Activated CD4-positive, alpha-beta T cell treated with anti-CD3 and anti-CD28 coated beads for 36 hours (primary cell): ENCODE results near the gene SMARCD1. TPM values are rescaled to one million over a fixed set of nuclear protein-coding genes. Genes with fewer than 3 reads are reported as not detected.
A peak's percentile ranks its signal among the peaks of the same experiment; 100 is the strongest.

Experiments
- ATAC-seq: fragments of 200-7000 bp; cut with Tn5 transposase; one replicate; pipeline ENCODE4 v1.10.0; 2021; ENCODE audit warnings: mild to moderate bottlenecking, moderate library complexity
- CTCF ChIA-PET: fragments of 350-600 bp; sonication (Branson Sonifier 250); formaldehyde crosslinking; loops from one replicate; lab custom pipeline; 2021; ENCODE audit warnings: antibody characterized with exemption; lab: Charles Lee
- POLR2A ChIA-PET: fragments of 350-600 bp; sonication (Branson Sonifier 250); formaldehyde crosslinking; loops from one replicate; lab custom pipeline; 2021; ENCODE audit warnings: antibody characterized with exemption, inconsistent platforms; lab: Charles Lee
- DNase-seq: peaks from one replicate; pipeline ENCODE4 v3.0.0-alpha.2; 2020
- H3K27ac Mint-ChIP-seq: one replicate; pipeline ENCODE4 v1.8.0; 2021; ENCODE audit warnings: mixed read lengths
- H3K27me3 Mint-ChIP-seq: one replicate; pipeline ENCODE4 v1.8.0; 2021; ENCODE audit warnings: mixed read lengths
- H3K36me3 Mint-ChIP-seq: one replicate; pipeline ENCODE4 v1.8.0; 2021; ENCODE audit warnings: low read depth, mixed read lengths
- H3K4me1 Mint-ChIP-seq: one replicate; pipeline ENCODE4 v1.8.0; 2021; ENCODE audit warnings: mixed read lengths
- H3K4me3 Mint-ChIP-seq: one replicate; pipeline ENCODE4 v1.8.0; 2021; ENCODE audit warnings: mild to moderate bottlenecking, moderate library complexity, mixed read lengths
- H3K9me3 Mint-ChIP-seq: one replicate; pipeline ENCODE4 v1.8.0; 2021; ENCODE audit warnings: low read depth, mixed read lengths
- intact Hi-C, 2 experiments: fragments of 100-400 bp; cut with DNase I in 1 of 2; cut with micrococcal nuclease in 1 of 2; formaldehyde crosslinking; loops; one replicate each; pipeline versions ENCODE4 v1.14.2 to v1.15.1; 2022 to 2024; cut with DNase I, micrococcal nuclease
- total RNA-seq, 2 experiments: library from RNA; stranded (reverse); gene quantifications; one replicate each; pipeline ENCODE4 v1.2.3, GENCODE V29; 2021

Gene SMARCD1
- total RNA-seq, 2 experiments from 2014 or later: 51.8 to 76.6 TPM

DNA sequence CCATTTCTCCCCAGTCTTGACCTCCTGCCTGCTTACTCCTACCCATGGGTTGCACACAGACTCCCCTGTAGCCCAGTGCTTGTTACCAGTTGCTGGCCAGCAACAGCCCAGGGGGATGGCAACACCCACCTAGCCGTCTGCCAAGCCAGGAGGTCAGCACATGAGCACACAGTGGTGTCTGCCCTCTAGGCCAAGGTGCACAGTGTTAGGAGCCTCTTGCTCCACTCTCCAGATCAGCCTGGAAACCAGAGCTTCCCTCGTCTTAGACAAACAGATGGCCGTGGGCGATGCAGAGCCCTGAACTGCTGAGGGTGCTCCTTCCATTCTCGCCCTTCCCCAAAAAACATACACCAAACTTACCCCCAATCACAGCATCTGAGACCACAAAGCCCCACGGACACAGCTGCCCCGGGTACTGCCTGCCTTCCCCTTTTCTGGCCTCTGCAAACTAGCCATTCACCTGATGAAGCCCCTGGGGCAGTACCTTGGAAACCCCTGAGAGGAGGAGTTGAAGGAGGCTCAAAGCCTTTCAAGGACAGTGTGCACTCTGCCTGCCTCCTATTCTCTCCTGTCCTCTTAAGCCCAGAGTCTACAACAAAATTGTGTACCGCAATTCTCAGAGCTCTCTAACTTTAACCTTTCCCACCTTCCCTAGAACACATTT is 17.6 kb downstream of the SMARCD1 start:
- POLR2A ChIA-PET: interaction anchor here (0.7 to 2.1 kb wide), 2 partner anchors 7 to 9 kb away, joined by 3 to 7 read pairs; partner anchors contain the start of gene COX14
- no peak overlapping the region for H3K4me3 Mint-ChIP-seq
- intact Hi-C loops: no loop called here
- CTCF ChIA-PET: interaction anchor here (0.6 to 7.2 kb wide), 10 partner anchors 8 to 135 kb away, joined by 3 to 58 read pairs (median 4); partner anchors contain the start of genes COX14 and SMARCD1
- H3K4me1 Mint-ChIP-seq: no peaks in the 10 kb centered on the region
- H3K27ac Mint-ChIP-seq: no peak overlapping the region
- ATAC-seq (no peak), DNase-seq (no peak)
- no peaks in the 10 kb centered on the region for H3K9me3 Mint-ChIP-seq
- H3K36me3 Mint-ChIP-seq: peaks cover 25% of the 10 kb centered on the region
- no peaks in the 10 kb centered on the region for H3K27me3 Mint-ChIP-seq

DNA sequence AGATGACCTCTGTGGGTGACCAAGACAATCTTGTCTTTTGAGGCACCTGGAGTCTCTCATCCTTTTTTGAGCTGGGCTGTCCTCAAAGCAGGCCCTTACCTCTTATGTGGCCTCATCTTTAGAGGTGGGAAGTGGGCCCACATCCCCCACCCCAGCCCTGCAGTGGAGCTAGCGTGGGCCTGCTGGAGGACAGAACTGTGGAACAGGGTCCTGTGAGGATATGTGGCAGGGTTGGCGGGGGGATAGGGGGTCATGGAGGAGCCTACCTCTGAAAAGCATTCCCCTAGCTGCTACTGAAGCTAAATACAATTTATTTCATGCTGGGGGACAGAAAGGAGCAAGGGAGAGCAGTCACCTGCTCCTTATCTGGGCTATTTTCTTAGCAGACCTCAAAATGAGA is 18.2 kb downstream of the SMARCD1 start:
- DNase-seq (no peak), ATAC-seq (no peak)
- ChIA-PET POLR2A (interaction anchor here (2.1 kb wide), 1 partner anchor 9 kb away, joined by 7 read pairs; the partner anchor contains the start of gene COX14), CTCF (interaction anchor here (0.6 to 1.8 kb wide), 8 partner anchors 8 to 136 kb away, joined by 3 to 9 read pairs (median 4); partner anchors contain the start of genes COX14 and SMARCD1)
- H3K27me3 Mint-ChIP-seq: no peaks in the 10 kb centered on the region
- intact Hi-C loops: no loop called here
- H3K4me3 Mint-ChIP-seq: no peak overlapping the region
- H3K4me1 Mint-ChIP-seq: no peaks in the 10 kb centered on the region
- no peak overlapping the region for H3K27ac Mint-ChIP-seq
- peaks cover 21% of the 10 kb centered on the region for H3K36me3 Mint-ChIP-seq
- no peaks in the 10 kb centered on the region for H3K9me3 Mint-ChIP-seq

DNA sequence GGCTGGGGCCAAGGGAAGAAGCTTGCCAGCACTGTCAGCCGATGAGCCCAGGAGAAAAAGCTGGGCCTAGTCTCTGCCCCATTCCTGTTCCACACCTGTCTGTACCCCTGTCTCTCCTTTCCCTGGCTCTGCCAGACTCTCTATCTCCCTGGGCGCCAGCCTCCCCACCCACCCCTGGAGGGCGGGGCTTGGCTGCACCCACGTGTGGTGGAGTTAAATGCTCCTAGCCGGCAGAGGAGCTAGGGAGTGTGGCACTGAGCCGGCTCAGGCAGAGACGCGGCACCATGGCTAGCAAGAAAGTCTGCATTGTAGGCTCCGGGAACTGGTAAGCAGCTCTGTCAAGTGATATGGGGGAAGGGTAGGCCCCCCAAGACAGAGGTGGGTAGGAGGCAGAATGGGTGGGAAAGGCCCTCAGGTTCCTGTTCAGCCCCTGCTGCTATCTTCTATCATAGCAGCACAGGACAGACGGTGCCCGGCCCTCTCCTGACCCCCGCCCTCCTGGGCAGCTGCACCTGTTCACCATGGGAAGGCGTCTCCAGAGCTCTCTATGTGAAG is 18.7 kb downstream of the SMARCD1 start, which contains the start of gene GPD1:
GPD1 (plus strand) TSS at position 242 of the 555 bp plus-strand sequence; CDS start at position 285, 43 bp downstream.
- DNase-seq: peak; percentile 63
- peak; percentile 87 for ATAC-seq
- POLR2A ChIA-PET: interaction anchor here (0.6 to 2.1 kb wide), 2 partner anchors 8 to 10 kb away, joined by 3 to 7 read pairs; partner anchors contain the start of gene COX14

DNA sequence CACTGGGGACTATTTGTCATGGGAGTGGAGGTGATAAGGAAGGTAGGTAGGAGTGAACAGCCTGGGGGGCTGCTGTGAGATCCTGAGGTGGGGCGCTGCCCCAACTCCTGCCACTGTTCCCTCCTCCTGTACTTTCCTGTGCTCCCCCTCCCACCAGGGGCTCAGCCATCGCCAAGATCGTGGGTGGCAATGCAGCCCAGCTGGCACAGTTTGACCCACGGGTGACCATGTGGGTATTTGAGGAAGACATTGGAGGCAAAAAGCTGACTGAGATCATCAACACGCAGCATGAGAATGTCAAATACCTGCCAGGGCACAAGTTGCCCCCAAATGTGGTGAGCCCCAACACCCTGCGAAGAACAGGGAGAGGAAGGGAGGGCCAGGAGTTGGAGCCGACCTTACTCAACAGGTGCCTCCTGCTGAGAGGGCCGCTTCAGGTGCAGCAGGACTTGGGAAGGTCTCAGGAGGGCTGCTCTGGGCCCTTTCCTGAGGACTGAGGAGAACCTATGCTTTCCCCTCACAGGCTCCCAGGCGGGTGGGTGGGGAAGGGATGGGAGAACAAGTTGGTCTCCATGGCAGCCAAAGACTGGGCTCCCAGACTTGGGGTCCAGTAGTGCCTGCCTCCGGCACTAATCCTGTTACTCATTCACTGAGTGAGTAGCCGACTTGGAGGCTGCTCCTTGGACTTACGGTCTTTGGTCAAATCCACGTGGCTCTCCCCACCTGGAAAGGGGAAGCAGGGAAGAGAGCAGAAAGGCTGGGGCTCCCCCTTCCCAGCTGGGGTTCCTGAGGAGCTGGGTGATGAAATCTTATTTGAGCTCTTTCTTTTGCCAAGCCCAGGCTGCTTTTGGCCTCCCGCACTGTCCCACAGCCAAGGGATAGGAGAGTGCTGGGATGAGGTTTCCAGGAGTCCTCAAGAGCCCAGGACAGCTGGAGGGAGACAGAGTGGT is 19.6 kb downstream of the SMARCD1 start:
- ChIA-PET POLR2A (interaction anchor here (0.6 kb wide), 1 partner anchor 10 kb away, joined by 3 read pairs; no protein-coding TSS in a partner anchor), CTCF (interaction anchor here (1.0 to 8.9 kb wide), 4 partner anchors 17 to 25 kb away, joined by 3 to 146 read pairs (median 7); partner anchors contain the start of gene SMARCD1)
- peaks cover 14% of the 10 kb centered on the region for H3K36me3 Mint-ChIP-seq
- no peaks in the 10 kb centered on the region for H3K9me3 Mint-ChIP-seq
- H3K27me3 Mint-ChIP-seq: no peaks in the 10 kb centered on the region
- no peak overlapping the region for H3K27ac Mint-ChIP-seq
- H3K4me3 Mint-ChIP-seq: no peak overlapping the region
- no peak for ATAC-seq
- DNase-seq: no peak
- intact Hi-C loops: no loop called here
- H3K4me1 Mint-ChIP-seq: no peaks in the 10 kb centered on the region

More for the DNA sequence above, 18.7 kb downstream of the SMARCD1 start, which contains the start of gene GPD1:
- Mint-ChIP-seq H3K27me3 (no peaks in the 10 kb centered on the region), H3K36me3 (peaks cover 21% of the 10 kb centered on the region), H3K4me1 (no peaks in the 10 kb centered on the region), H3K9me3 (no peaks in the 10 kb centered on the region), H3K27ac (no peak within 1 kb of the TSS), H3K4me3 (no peak within 1 kb of the TSS)
- intact Hi-C loops: no loop called here
- CTCF ChIA-PET: interaction anchor here (0.7 to 1.8 kb wide), 6 partner anchors 8 to 32 kb away, joined by 3 to 9 read pairs (median 4); partner anchors contain the start of genes COX14 and SMARCD1

DNA sequence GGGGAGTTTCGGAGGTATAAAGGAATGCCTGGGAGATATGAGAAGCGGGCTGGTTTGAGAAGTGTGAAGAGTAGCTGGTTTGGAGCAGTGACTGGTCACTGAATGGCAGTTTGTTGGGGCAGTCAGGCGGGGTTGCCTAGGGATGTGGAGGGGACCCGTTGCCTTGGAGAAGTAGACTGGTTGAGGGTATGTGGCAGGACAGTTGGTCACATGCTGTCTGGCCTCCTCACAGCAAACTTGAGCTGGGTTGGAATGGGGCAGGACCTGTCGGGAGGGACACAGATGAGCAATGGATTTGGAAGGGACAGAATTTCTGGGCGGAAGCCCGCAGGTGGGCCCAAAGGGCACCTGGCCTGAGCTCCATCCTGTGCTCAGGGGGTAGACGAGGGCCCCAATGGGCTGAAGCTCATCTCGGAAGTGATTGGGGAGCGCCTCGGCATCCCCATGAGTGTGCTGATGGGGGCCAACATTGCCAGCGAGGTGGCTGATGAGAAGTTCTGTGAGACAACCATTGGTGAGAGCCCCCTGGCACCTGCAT is 20.8 kb downstream of the SMARCD1 start:
- ATAC-seq (no peak), DNase-seq (no peak)
- CTCF ChIA-PET: interaction anchor here (0.6 to 8.9 kb wide), 3 partner anchors 18 to 169 kb away, joined by 3 to 146 read pairs (median 3); partner anchors contain the start of gene SMARCD1
- H3K9me3 Mint-ChIP-seq: no peaks in the 10 kb centered on the region
- H3K36me3 Mint-ChIP-seq: peaks cover 7% of the 10 kb centered on the region
- H3K27me3 Mint-ChIP-seq: no peaks in the 10 kb centered on the region
- H3K4me3 Mint-ChIP-seq: no peak overlapping the region
- H3K4me1 Mint-ChIP-seq: peaks cover 8% of the 10 kb centered on the region
- H3K27ac Mint-ChIP-seq: no peak overlapping the region
- POLR2A ChIA-PET: no interaction called here
- intact Hi-C loops: no loop called here

DNA sequence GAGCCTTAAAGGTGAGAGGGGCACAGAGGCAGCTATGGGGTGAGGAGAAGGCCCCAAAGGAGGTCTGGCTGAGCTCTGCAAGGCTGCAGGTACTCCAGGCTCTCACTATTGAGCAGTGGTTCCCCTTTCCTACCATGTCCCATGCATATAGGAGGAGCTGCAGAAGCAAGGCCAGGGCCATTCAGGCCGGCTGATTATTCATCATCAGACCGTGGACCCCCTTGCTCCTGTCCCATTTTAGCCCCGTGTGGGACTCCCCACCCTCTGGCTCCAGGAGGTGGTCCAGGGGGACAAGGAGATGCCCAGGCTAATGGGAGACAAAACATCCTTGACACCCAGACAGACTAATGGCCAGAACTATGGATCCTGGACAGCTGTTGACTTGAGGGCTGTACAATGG is 21.8 kb downstream of the SMARCD1 start:
- no peak for ATAC-seq

DNA sequence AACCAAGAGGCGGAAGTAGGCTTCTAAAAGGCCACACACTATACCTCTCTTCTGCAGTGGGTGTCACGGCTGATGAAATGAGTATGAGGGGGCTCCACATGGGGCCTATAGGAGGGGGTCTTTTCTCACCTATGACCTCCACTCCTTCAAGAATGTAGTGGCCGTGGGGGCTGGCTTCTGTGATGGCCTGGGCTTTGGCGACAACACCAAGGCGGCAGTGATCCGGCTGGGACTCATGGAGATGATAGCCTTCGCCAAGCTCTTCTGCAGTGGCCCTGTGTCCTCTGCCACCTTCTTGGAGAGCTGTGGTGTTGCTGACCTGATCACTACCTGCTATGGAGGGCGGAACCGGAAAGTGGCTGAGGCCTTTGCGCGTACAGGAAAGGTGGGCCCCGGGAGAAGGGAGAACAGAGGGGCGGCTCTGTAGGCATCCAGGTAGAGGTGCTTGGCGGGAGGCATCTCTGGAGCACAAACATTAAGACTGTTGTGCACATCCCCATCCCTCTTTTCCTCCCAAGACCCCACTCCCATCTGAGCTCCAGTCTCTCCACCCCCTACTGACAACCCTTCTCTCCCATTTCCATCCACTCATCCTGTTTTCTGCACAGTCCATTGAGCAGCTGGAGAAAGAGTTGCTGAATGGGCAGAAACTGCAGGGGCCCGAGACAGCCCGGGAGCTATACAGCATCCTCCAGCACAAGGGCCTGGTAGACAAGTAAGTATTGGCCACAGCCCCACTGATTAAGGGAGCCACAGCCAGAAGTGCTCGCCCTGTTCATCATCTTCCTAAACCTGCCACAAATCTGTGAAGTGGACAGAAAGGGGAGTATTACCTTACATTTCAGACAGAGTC is 22.5 kb downstream of the SMARCD1 start:
- H3K4me3 Mint-ChIP-seq: no peak overlapping the region
- H3K27ac Mint-ChIP-seq: no peak overlapping the region
- H3K36me3 Mint-ChIP-seq: no peaks in the 10 kb centered on the region
- ATAC-seq: no peak
- peaks cover 14% of the 10 kb centered on the region for H3K4me1 Mint-ChIP-seq
- no peaks in the 10 kb centered on the region for H3K9me3 Mint-ChIP-seq
- DNase-seq: no peak
- intact Hi-C loops: no loop called here
- H3K27me3 Mint-ChIP-seq: no peaks in the 10 kb centered on the region
- POLR2A ChIA-PET: no interaction called here
- CTCF ChIA-PET: interaction anchor here (0.7 to 8.9 kb wide), 5 partner anchors 11 to 141 kb away, joined by 3 to 146 read pairs (median 3); partner anchors contain the start of gene SMARCD1

More for the DNA sequence above, 21.8 kb downstream of the SMARCD1 start:
- ChIA-PET CTCF (interaction anchor here (0.6 to 8.9 kb wide), 5 partner anchors 10 to 170 kb away, joined by 3 to 146 read pairs (median 3); partner anchors contain the start of gene SMARCD1), POLR2A (no interaction called here)
- no peak for DNase-seq
- H3K27me3 Mint-ChIP-seq: no peaks in the 10 kb centered on the region
- H3K4me1 Mint-ChIP-seq: peaks cover 14% of the 10 kb centered on the region
- no peak overlapping the region for H3K4me3 Mint-ChIP-seq
- no peak overlapping the region for H3K27ac Mint-ChIP-seq
- H3K36me3 Mint-ChIP-seq: peaks cover under 1% of the 10 kb centered on the region
- intact Hi-C loops: no loop called here
- no peaks in the 10 kb centered on the region for H3K9me3 Mint-ChIP-seq

DNA sequence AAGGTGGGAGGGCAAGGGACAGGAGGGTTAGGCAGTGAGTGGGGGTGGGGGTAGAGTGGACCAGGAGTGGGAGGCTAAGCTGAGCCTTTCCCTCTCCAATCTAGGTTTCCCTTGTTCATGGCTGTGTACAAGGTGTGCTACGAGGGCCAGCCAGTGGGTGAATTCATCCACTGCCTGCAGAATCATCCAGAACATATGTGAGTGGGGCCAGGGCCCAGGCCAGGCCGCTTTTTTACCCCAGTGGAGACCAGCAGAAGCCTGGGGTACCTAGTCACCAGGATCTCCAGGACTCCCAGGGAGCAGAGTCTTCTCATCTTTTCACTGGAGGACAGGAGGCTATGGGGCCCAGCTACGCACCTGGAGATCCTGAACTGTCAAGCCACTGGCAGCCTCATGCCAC is 24.2 kb downstream of the SMARCD1 start:
- intact Hi-C loops: no loop called here
- DNase-seq (no peak), ATAC-seq (no peak)
- no peaks in the 10 kb centered on the region for H3K27me3 Mint-ChIP-seq
- H3K36me3 Mint-ChIP-seq: peaks cover 2% of the 10 kb centered on the region
- no peak overlapping the region for H3K4me3 Mint-ChIP-seq
- no peak overlapping the region for H3K27ac Mint-ChIP-seq
- ChIA-PET POLR2A (interaction anchor here (0.6 to 1.0 kb wide), 3 partner anchors 7 to 284 kb away, joined by 3 to 4 read pairs (median 3); no protein-coding TSS in a partner anchor), CTCF (interaction anchor here (0.6 to 8.9 kb wide), 9 partner anchors 10 to 84 kb away, joined by 3 to 146 read pairs (median 3); partner anchors contain the start of genes RACGAP1 and SMARCD1)
- H3K4me1 Mint-ChIP-seq: peaks cover 22% of the 10 kb centered on the region
- H3K9me3 Mint-ChIP-seq: no peaks in the 10 kb centered on the region

DNA sequence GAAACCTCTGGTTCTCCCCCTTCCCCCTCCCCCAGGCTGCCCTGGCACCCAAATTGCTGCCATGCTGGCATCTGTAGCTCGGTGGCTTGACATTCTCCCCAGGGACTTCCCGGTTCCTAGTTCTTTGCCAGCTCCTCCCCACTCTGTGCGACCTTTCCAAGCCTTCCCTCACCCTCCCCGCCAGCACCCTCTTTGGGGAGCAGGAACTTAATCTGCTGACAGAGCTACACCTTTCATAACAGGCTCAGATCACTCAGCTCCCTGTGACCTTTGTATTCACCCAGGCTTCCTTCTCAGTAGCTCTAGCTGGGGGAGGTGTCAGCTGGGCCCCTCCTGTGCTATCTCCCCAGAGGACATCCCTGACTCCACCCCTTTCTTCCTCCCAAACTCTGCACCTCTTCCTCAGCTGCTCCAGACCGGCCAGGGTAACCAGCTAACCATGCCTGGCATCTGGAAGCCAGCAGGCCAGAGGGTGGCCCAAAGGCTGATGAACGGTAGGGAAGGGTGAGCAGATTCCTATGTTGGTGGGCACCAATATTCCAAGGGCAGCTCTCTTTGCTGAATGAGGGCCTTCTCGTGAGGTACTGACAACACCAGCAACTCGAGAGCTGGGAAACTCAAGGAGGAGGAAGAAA is 25.1 kb downstream of the SMARCD1 start:
- H3K27ac Mint-ChIP-seq: peak overlapping the region; percentile 76
- H3K9me3 Mint-ChIP-seq: no peaks in the 10 kb centered on the region
- H3K27me3 Mint-ChIP-seq: no peaks in the 10 kb centered on the region
- H3K4me1 Mint-ChIP-seq: peaks cover 24% of the 10 kb centered on the region
- ATAC-seq: no peak
- POLR2A ChIA-PET: interaction anchor here (0.6 to 1.1 kb wide), 4 partner anchors 8 to 37 kb away, joined by 3 read pairs; no protein-coding TSS in a partner anchor
- peak overlapping the region; percentile 43 for H3K4me3 Mint-ChIP-seq
- intact Hi-C loops: loop anchor here (2.0 to 5.0 kb wide), 4 partner anchors 65 to 1127 kb away; partner anchors contain the start of genes DAZAP2 (in 1 of the 2), LARP4 (in 1 of the 2) and MCRS1 (in 1 of the 2)
- peak; percentile 33 for DNase-seq
- peaks cover 4% of the 10 kb centered on the region for H3K36me3 Mint-ChIP-seq
- CTCF ChIA-PET: interaction anchor here (0.7 to 8.9 kb wide), 25 partner anchors 11 to 243 kb away, joined by 3 to 146 read pairs (median 5); partner anchors contain the start of genes CERS5, RACGAP1 and SMARCD1
